Endothelial cell of umbilical vein (primary cell): ENCODE data around the gene LRP1B. TPM values are rescaled to one million over a fixed set of nuclear protein-coding genes. Genes with fewer than 3 reads are reported as not detected.

Experiments used
- BruUV-seq: library from RNA; stranded (reverse); fragments of 400-500 nt; replicated peaks from 2 replicates; lab custom pipeline; 2021; lab: Mats Ljungman, UMichigan
- CTCF ChIA-PET: fragments of 300-600, 350-600 bp; sonication (Branson Sonifier 250); formaldehyde crosslinking; loops from one replicate; lab custom pipeline; 2021; ENCODE audit warnings: antibody characterized with exemption, inconsistent platforms; lab: Charles Lee
- POLR2A ChIA-PET: fragments of 300-600, 350-600 bp; sonication (Branson Sonifier 250); formaldehyde crosslinking; loops from one replicate; lab custom pipeline; 2021; ENCODE audit warnings: antibody characterized with exemption, inconsistent platforms; lab: Charles Lee
- DNase-seq: peaks from one replicate; pipeline ENCODE4 v3.0.0-alpha.2; 2011; ENCODE audit warnings: low read depth, low spot score
- FAIRE-seq: peaks from 2 replicates; lab custom pipeline; 2011; peaks lifted over from hg19 to GRCh38; lab: Jason Lieb, UNC
- H2AFZ ChIP-seq: 2 replicates; pipeline ENCODE4 v1.6.0; 2012; ENCODE audit warnings: low read depth, low read length, control low read depth, inconsistent platforms
- H3K27ac ChIP-seq: 2 replicates; pipeline ENCODE4 v1.5.1; 2011; ENCODE audit warnings: low read depth, mild to moderate bottlenecking, control low read depth, low read length, moderate library complexity; ENCODE audit not compliant: insufficient read depth
- H3K27me3 ChIP-seq, 2 experiments: 2 replicates each; pipeline versions ENCODE4 v1.6.0 to v1.6.1; 2011; ENCODE audit warnings: low read length in 2 of 2, mixed read lengths in 1 of 2; ENCODE audit not compliant: control insufficient read depth in 2 of 2, insufficient read depth in 2 of 2
- H3K36me3 ChIP-seq, 2 experiments: 2 replicates in 1 of 2; 3 replicates in 1 of 2; pipeline ENCODE4 v1.5.1; 2011; ENCODE audit warnings: low read length in 2 of 2, mild to moderate bottlenecking in 1 of 2, moderate library complexity in 1 of 2; ENCODE audit not compliant: control insufficient read depth in 2 of 2, insufficient read depth in 2 of 2; ENCODE audit errors: extremely low read depth in 1 of 2
- H3K4me1 ChIP-seq: 3 replicates; pipeline ENCODE4 v1.5.1; 2011; ENCODE audit warnings: mild to moderate bottlenecking, low read length; ENCODE audit not compliant: control insufficient read depth, insufficient read depth; ENCODE audit errors: extremely low read depth
- H3K4me2 ChIP-seq: 2 replicates; pipeline ENCODE4 v1.6.1; 2011; ENCODE audit warnings: low read length, control low read depth, mixed read lengths; ENCODE audit not compliant: insufficient read depth
- H3K4me3 ChIP-seq, 3 experiments: fragments of 200-600 bp in 1 of 3; sonication (generic), shearing (Covaris generic) in 1 of 3; replicated peaks in 1 of 3; 2 replicates each; pipeline ENCODE4 v1.5.1; 2011 to 2016; ENCODE audit warnings: control low read depth in 3 of 3, low read length in 3 of 3, mild to moderate bottlenecking in 2 of 3, inconsistent platforms in 1 of 3, low read depth in 1 of 3, moderate library complexity in 1 of 3; ENCODE audit not compliant: insufficient read depth in 1 of 3
- H3K79me2 ChIP-seq: 2 replicates; pipeline ENCODE4 v1.6.0; 2012; ENCODE audit warnings: low read length, inconsistent platforms; ENCODE audit not compliant: control insufficient read depth, insufficient read depth
- H3K9ac ChIP-seq: replicated peaks from 2 replicates; pipeline ENCODE3; 2011; ENCODE audit warnings: low read length, control low read depth; ENCODE audit not compliant: insufficient read depth; ENCODE audit errors: extremely low read depth
- H3K9me1 ChIP-seq: replicated peaks from 3 replicates; pipeline ENCODE4 v1.6.0; 2011; ENCODE audit warnings: mild to moderate bottlenecking, low read length; ENCODE audit not compliant: control insufficient read depth, insufficient read depth; ENCODE audit errors: extremely low read depth
- H3K9me3 ChIP-seq: replicated peaks from 2 replicates; pipeline ENCODE4 v1.5.1; 2012; ENCODE audit warnings: low read length, inconsistent platforms; ENCODE audit not compliant: control insufficient read depth, insufficient read depth
- H4K20me1 ChIP-seq: replicated peaks from 2 replicates; pipeline ENCODE3; 2011; ENCODE audit warnings: mild to moderate bottlenecking, low read length; ENCODE audit not compliant: control insufficient read depth, insufficient read depth; ENCODE audit errors: extremely low read depth
- EZH2 ChIP-seq: IDR thresholded peaks from 2 replicates; pipeline ENCODE4 v1.6.1; 2012; ENCODE audit warnings: borderline replicate concordance, low read depth, mild to moderate bottlenecking, moderate library complexity, low read length, inconsistent platforms; ENCODE audit not compliant: severe bottlenecking
- FOS ChIP-seq: IDR thresholded peaks from 2 replicates; pipeline ENCODE4 v1.6.1; 2011; ENCODE audit warnings: mild to moderate bottlenecking, low read length, moderate library complexity, borderline replicate concordance; ENCODE audit not compliant: insufficient read depth
- GATA2 ChIP-seq: IDR thresholded peaks from 2 replicates; pipeline ENCODE4 v1.7.0; 2011; ENCODE audit warnings: low read depth, mild to moderate bottlenecking, moderate library complexity, mixed read lengths, low read length; ENCODE audit not compliant: insufficient read length, insufficient read depth
- JUN ChIP-seq: IDR thresholded peaks from 2 replicates; pipeline ENCODE4 v1.6.1; 2011; ENCODE audit warnings: borderline replicate concordance, low read depth; ENCODE audit not compliant: insufficient read length, insufficient read depth
- MYC ChIP-seq: IDR thresholded peaks from one replicate; pipeline ENCODE4 v1.6.1; 2011; ENCODE audit warnings: mild to moderate bottlenecking, low read depth, low read length
- POLR2A ChIP-seq: IDR thresholded peaks from 2 replicates; pipeline ENCODE4 v1.6.1; 2012; ENCODE audit warnings: low read depth, mild to moderate bottlenecking, control low read depth, low read length
- POLR2AphosphoS5 ChIP-seq: IDR thresholded peaks from 2 replicates; pipeline ENCODE4 v1.6.1; 2012; ENCODE audit warnings: low read depth, mild to moderate bottlenecking, control low read depth, low read length, moderate library complexity; ENCODE audit not compliant: insufficient read depth
- dilution Hi-C: fragments of 300-500 bp; cut with MboI; formaldehyde crosslinking; loops from one replicate; pipeline ENCODE4 v1.15.0; 2019; ENCODE audit warnings: low sequenced_read_pairs; ENCODE audit not compliant: extremely low pct_ligation_motif_present
- intact Hi-C: fragments of 100-400 bp; cut with micrococcal nuclease; formaldehyde crosslinking; loops from one replicate; pipeline ENCODE4 v1.10.0; 2022
- polyA plus RNA-seq, 4 experiments: library from polyadenylated mRNA; depleted of rRNA in 3 of 4; stranded (reverse) in 3 of 4; unstranded in 1 of 4; fragments of >200 nt; gene quantifications; 2 replicates each; pipeline versions ENCODE4 v1.2.1 to v1.2.3, GENCODE V29; 2011 to 2012; ENCODE audit warnings: missing spikeins in 1 of 4
- total RNA-seq: library from RNA; stranded (reverse); gene quantifications from 2 replicates; pipeline ENCODE4 v1.2.3, GENCODE V29; 2021
- TF ChIP-seq, protein P1 (sequence below): IDR thresholded peaks from 2 replicates; pipeline ENCODE4 v1.6.1; 2011; ENCODE audit not compliant: insufficient read depth, insufficient read length
- TF ChIP-seq, protein P2 (sequence below), 2 donors: IDR thresholded peaks; 1 replicate in 1 of 2; 2 replicates in 1 of 2; pipeline ENCODE4 v1.5.1; 2011; ENCODE audit warnings: low read length in 2 of 2, mild to moderate bottlenecking in 2 of 2, moderate library complexity in 2 of 2, control low read depth in 1 of 2, inconsistent platforms in 1 of 2, low read depth in 1 of 2; ENCODE audit not compliant: insufficient read depth in 1 of 2; ENCODE audit errors: extremely low read depth in 1 of 2

The LRP1B gene
- total and polyA plus RNA-seq, 2 donors (not counting 3 experiments of a cell fraction or from before 2014, with no cell fraction given) = 0.03 to 0.07 TPM

GRCh38 chr2:140276661-140277060 lies 1854.2 kb downstream of the LRP1B start:
- H3K27me3 ChIP-seq = no peaks in the 10 kb centered on the region
- no peaks in the 10 kb centered on the region for H3K4me1 ChIP-seq
- POLR2A ChIA-PET = no interaction called here
- no peaks in the 10 kb centered on the region for H3K9me1 ChIP-seq
- no peak overlapping the region for H3K4me2 ChIP-seq
- intact Hi-C loops = no loop called here
- no peaks in the 10 kb centered on the region for H3K36me3 ChIP-seq
- TF ChIP-seq MYC = no peak
- DNase-seq (no peak), FAIRE-seq (no peak)
- H2AFZ ChIP-seq = no peak overlapping the region
- no peak overlapping the region for H3K9ac ChIP-seq
- no peak overlapping the region for H3K4me3 ChIP-seq
- no peaks in the 10 kb centered on the region for H4K20me1 ChIP-seq
- no TSS peak for BruUV-seq
- H3K9me3 ChIP-seq = no peaks in the 10 kb centered on the region
- no peaks in the 10 kb centered on the region for H3K79me2 ChIP-seq
- dilution Hi-C loops = no loop called here
- no peak overlapping the region for H3K27ac ChIP-seq
- CTCF ChIA-PET = no interaction called here

- H3K27me3 ChIP-seq = no peaks in the 10 kb centered on the region
- H3K9me1 ChIP-seq = no peaks in the 10 kb centered on the region
- no peak overlapping the region for H3K9ac ChIP-seq
- no peak for TF ChIP-seq POLR2A
- TF ChIP-seq POLR2AphosphoS5 = no peak
- no peak for TF ChIP-seq MYC
- TF ChIP-seq, protein P1, sequence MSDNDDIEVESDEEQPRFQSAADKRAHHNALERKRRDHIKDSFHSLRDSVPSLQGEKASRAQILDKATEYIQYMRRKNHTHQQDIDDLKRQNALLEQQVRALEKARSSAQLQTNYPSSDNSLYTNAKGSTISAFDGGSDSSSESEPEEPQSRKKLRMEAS = no peak
- TF ChIP-seq FOS = no peak
- TF ChIP-seq JUN = no peak
- TF ChIP-seq, protein P2, sequence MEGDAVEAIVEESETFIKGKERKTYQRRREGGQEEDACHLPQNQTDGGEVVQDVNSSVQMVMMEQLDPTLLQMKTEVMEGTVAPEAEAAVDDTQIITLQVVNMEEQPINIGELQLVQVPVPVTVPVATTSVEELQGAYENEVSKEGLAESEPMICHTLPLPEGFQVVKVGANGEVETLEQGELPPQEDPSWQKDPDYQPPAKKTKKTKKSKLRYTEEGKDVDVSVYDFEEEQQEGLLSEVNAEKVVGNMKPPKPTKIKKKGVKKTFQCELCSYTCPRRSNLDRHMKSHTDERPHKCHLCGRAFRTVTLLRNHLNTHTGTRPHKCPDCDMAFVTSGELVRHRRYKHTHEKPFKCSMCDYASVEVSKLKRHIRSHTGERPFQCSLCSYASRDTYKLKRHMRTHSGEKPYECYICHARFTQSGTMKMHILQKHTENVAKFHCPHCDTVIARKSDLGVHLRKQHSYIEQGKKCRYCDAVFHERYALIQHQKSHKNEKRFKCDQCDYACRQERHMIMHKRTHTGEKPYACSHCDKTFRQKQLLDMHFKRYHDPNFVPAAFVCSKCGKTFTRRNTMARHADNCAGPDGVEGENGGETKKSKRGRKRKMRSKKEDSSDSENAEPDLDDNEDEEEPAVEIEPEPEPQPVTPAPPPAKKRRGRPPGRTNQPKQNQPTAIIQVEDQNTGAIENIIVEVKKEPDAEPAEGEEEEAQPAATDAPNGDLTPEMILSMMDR (IDR thresholded peaks at IDR 0.05; ENCODE audit: extremely low read depth in 1 of 2, insufficient read depth in 1 of 2, low read depth in 1 of 2, low read length in 2 of 2) = no peak
- no peak for TF ChIP-seq GATA2
- no peak for TF ChIP-seq EZH2
- no peak for FAIRE-seq
- no peak overlapping the region for H2AFZ ChIP-seq
- no peaks in the 10 kb centered on the region for H3K36me3 ChIP-seq
- no peaks in the 10 kb centered on the region for H3K4me1 ChIP-seq
- ChIA-PET CTCF (no interaction called here), POLR2A (no interaction called here)
- dilution Hi-C loops = no loop called here
- no peaks in the 10 kb centered on the region for H3K9me3 ChIP-seq
- intact Hi-C loops = no loop called here
- no peak overlapping the region for H3K4me2 ChIP-seq
- H3K4me3 ChIP-seq = no peak overlapping the region
- H3K27ac ChIP-seq = no peak overlapping the region
- no peaks in the 10 kb centered on the region for H3K79me2 ChIP-seq
- BruUV-seq = no TSS peak
- no peak for DNase-seq
- no peaks in the 10 kb centered on the region for H4K20me1 ChIP-seq
Observed at GRCh38 chr2:140275427-140275826, 1855.4 kb downstream of the LRP1B start.
